GM21515 (cell line): ENCODE measurements around the gene POU2AF3.

ENCODE experiments used
- ATAC-seq: cut with Tn5 transposase; IDR thresholded peaks from one replicate; pipeline ENCODE4 v1.9.1; 2021; ENCODE audit not compliant: unreplicated experiment

POU2AF3 gene

GRCh38 chr11:111327908-111328624 lies 29.7 kb downstream of the POU2AF3 start:
- ATAC-seq, result no peak

GRCh38 chr11:111329306-111330204 lies 31.2 kb downstream of the POU2AF3 start:
- no peak for ATAC-seq

GRCh38 chr11:111330234-111330893 lies 32.0 kb downstream of the POU2AF3 start:
- ATAC-seq, result no peak

GRCh38 chr11:111331711-111332479 lies 33.5 kb downstream of the POU2AF3 start:
- no peak for ATAC-seq

- ATAC-seq, result no peak
These were observed 36.5 kb downstream of the POU2AF3 start for GRCh38 chr11:111334532-111335502.

- ATAC-seq, result no peak
These were observed 37.2 kb downstream of the POU2AF3 start for GRCh38 chr11:111335549-111335948.

GRCh38 chr11:111336062-111336461 lies 37.7 kb downstream of the POU2AF3 start:
- ATAC-seq, result no peak

DNA sequence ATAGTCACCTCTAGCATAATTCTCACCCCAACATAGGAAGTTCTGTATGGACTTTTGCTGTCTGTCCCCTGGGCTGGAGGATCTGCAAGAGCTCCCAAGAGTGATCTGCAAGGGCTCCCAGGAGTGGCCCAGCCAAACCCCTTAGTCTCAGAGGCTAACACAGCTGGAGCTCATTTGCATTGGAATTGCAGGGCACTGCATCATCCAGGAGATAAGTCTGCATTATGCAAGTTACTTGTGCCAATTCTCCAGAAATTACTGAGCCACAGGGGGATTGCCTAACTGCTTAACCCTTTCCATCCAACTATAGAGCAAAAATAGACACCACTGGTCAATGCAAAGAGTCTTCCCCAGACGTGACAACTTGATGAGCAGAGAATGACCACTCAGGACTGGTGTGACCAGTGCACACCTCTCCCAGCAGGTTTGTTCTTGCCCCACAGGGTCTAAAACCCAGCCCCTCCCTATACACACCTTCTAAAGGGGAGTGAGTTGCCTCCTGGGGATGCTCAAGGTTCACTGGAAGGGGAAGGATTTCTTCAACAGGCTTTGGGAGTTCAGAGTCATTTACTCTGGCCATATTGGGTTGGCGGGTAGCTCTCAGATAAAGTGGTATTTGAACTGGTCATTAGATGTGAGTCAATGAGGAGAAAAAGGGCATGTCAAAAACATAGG lies 38.4 kb downstream of the POU2AF3 start:
- ATAC-seq, result no peak

DNA sequence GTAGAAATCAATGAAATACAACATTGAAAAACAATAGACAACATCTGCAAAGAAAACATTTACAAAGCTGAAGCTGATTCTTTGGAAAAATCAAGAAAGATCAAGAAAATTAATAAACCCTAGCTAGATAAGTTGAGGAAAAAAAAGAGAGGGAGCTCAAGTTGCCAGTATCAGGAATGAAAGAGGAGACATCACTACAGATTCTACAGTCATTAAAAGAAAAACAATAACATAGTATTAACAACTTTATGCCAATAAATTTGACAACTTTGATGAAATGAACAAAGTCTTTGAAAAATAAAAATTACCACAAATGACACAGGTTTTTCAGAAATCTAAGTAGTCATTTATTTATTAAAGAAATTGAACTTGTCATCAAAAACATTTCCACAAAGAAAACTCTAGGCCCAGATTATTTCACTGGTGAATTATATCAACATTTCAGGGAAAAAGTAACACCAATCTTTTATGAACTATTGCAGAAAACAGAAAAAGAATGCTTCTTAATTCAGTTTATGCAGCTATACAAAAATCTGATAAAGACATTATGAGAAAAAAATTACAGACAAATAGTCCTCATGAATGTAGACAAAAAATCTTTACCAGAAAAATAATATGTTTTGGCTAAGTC lies 41.5 kb downstream of the POU2AF3 start:
- no peak for ATAC-seq

DNA sequence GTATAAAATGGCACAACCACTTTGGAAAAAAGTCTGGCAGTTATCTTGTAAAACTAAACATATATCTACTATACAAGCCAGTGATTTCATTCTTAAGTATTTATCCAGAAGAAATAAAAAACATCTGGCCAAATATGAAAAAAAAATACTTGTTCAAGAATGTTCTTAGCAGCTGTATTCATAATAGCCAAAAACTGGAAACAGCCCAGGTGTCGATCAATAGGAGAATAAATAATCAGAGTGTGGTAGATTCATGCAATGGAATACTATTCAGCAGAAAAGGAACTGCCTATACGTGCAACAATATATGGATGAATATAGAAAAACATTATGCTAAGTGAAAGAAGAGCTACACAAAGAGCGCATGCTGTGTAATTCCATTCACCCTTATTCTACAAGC lies 44.0 kb downstream of the POU2AF3 start:
- no peak for ATAC-seq

- no peak for ATAC-seq
These were observed 45.7 kb downstream of the POU2AF3 start for GRCh38 chr11:111344032-111344431.

DNA sequence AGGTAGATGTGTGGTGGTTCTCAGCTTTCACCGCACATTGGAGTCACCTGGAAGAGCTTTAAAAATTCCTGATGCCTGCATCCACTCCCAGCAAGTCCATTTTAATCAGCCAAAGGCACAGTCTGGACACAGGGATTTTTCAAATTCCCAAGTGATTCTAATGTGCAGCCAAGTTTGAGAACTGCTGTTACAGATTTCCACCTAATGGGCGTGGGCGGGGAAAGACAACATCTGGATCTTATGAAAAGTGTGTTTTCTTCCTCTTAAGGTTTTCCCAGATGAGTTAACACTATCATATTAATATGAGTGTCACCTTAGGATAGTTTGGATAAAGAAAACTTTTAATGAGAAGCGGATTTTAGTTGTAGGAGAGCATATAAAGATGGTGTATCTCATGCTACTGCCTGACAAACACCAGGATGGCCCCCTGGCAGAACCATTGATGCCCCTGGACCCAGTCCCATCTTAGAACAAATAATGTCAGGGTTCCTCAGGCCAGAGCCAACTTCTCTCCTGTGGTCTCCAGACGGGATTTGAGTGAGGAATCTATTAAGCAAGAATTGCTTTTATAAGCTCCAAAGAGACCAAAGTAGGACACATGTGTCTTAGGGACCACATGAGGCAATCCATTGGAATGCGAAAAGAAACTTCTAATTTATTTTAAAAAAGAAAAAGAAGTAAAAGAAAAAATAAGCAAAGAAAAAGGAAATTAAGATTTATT lies 48.8 kb downstream of the POU2AF3 start:
- ATAC-seq, result no peak

DNA sequence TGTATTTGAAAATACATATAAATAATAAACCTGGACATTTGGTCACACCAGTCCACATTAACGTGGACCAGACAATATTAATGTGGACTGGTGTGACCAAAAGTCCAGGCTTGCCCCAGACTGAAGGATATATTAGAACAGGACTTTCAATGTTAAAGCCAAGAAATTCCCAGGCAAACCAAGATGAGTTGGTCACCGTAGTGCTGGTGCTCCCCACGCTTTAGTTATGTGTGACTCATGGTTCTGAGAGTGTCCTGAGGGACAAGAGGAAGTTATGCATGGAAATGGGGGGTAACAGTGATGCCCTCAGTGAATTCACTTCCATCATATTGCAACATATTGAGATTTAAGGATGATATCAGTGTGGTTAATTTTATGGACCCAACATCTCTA lies 49.4 kb downstream of the POU2AF3 start:
- ATAC-seq, result no peak

DNA sequence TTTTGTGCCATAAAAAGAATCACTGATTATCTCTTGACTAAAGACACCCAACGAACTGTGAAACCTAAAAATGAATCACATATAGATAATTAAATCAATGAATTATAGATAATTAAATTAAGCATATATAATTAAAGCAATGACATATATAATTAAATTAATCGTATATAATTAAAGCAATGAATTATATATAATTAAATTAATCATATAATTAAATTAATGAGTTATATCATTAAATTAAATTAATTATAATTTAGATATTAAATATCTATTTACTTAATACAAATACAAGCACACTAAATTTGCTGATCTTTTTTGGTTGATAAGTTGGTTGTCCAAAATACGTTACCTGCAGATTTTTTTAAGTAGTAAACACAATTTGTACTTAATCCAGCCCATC lies 49.8 kb downstream of the POU2AF3 start:
- no peak for ATAC-seq

GRCh38 chr11:111349191-111349695 lies 50.9 kb downstream of the POU2AF3 start:
- ATAC-seq, result no peak

DNA sequence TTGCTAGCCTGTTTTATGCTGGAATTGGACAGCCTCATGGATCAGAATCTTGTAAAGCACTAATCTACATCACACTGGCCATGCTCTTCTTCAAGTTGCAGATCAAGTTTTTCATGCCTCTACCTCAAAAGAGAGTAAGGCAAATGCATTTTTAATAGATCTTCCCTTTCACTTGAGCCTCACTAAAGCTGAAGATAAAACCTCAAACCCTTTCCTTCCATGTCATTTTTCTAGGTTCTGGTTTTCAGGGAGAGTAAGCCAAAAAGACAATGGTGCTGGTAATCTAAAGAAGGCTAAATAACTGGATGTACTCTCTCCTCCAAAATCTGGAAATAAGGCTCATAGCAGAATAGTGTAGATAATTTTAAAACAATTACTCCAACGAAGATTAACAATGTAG lies 52.5 kb downstream of the POU2AF3 start:
- no peak for ATAC-seq

- no peak for ATAC-seq
These were observed 53.2 kb downstream of the POU2AF3 start for GRCh38 chr11:111351374-111352055.
